Kidney capillary endothelial cell (primary cell): ENCODE measurements around the gene FCHSD2.
"Not testable (repeated sequence)": the region's sequence is repeated elsewhere in the genome, so short reads cannot be mapped to it uniquely, and the experiment has no call there.

Source experiments
- DNase-seq: peaks from one replicate; pipeline ENCODE4 v3.0.0-alpha.2; 2018; ENCODE audit warnings: low spot score

The FCHSD2 gene

GRCh38 chr11:72926076-72926475, 216.0 kb downstream of the FCHSD2 start:
- no peak for DNase-seq

GRCh38 chr11:72925656-72926055, 216.5 kb downstream of the FCHSD2 start:
- DNase-seq = no peak

- peak; percentile 33 for DNase-seq
Observed at GRCh38 chr11:72924568-72925190, 217.4 kb downstream of the FCHSD2 start.

- DNase-seq = no peak
Observed at GRCh38 chr11:72921028-72921716, 220.9 kb downstream of the FCHSD2 start.

- DNase-seq = no peak
Observed at GRCh38 chr11:72920001-72920400, 222.1 kb downstream of the FCHSD2 start.

GRCh38 chr11:72918851-72919250, 223.3 kb downstream of the FCHSD2 start:
- DNase-seq = no peak

GRCh38 chr11:72912253-72912652, 229.9 kb downstream of the FCHSD2 start:
- DNase-seq = no peak

GRCh38 chr11:72909558-72910388, 232.3 kb downstream of the FCHSD2 start:
- not testable (repeated sequence) for DNase-seq

- DNase-seq = no peak
Observed at GRCh38 chr11:72908032-72908676, 234.0 kb downstream of the FCHSD2 start.

- DNase-seq = no peak
Observed at GRCh38 chr11:72904016-72904415, 238.1 kb downstream of the FCHSD2 start.

GRCh38 chr11:72901374-72901773, 240.7 kb downstream of the FCHSD2 start:
- DNase-seq = no peak

GRCh38 chr11:72900013-72900412, 242.1 kb downstream of the FCHSD2 start:
- DNase-seq = no peak

- no peak for DNase-seq
Observed at GRCh38 chr11:72899238-72899637, 242.9 kb downstream of the FCHSD2 start.

- peak; percentile 8 for DNase-seq
Observed at GRCh38 chr11:72897506-72897905, 244.6 kb downstream of the FCHSD2 start.

GRCh38 chr11:72896431-72896830, 245.7 kb downstream of the FCHSD2 start:
- DNase-seq = no peak

- DNase-seq = no peak
Observed at GRCh38 chr11:72890881-72891280, 251.2 kb downstream of the FCHSD2 start.

- DNase-seq = no peak
Observed at GRCh38 chr11:72886619-72887018, 255.5 kb downstream of the FCHSD2 start.

GRCh38 chr11:72885749-72886609, 256.1 kb downstream of the FCHSD2 start:
- no peak for DNase-seq

- no peak for DNase-seq
Observed at GRCh38 chr11:72876147-72876546, 266.0 kb downstream of the FCHSD2 start.

- DNase-seq = no peak
Observed at GRCh38 chr11:72875736-72876135, 266.4 kb downstream of the FCHSD2 start.

GRCh38 chr11:72872012-72872411, 270.1 kb downstream of the FCHSD2 start:
- no peak for DNase-seq
